Esophagus muscularis mucosa (tissue), 3 donors: Measurements from ENCODE around the gene KRT80.

Experiments used
- CTCF ChIP-seq, 3 experiments: fragments of 200-600 bp in 2 of 3; fragments of 450-650 bp in 1 of 3; sonication (generic) in 2 of 3; IDR thresholded peaks; one replicate each; pipeline ENCODE4 v1.5.1; 2017 to 2019; ENCODE audit warnings: antibody characterized with exemption in 3 of 3, mild to moderate bottlenecking in 2 of 3, moderate library complexity in 1 of 3
- POLR2A ChIP-seq: fragments of 450-650 bp; IDR thresholded peaks from one replicate; pipeline ENCODE4 v1.6.1; 2017; ENCODE audit warnings: antibody characterized with exemption, moderate library complexity, mild to moderate bottlenecking, low read depth

- no peak for TF ChIP-seq CTCF (IDR thresholded peaks at IDR 0.05)
- TF ChIP-seq POLR2A = no peak
Observed at GRCh38 chr12:52156311-52156710, 35.5 kb downstream of the KRT80 start.
